Heart left ventricle (tissue), 16 donors: ENCODE data around the gene EYS. TPM values are rescaled to one million over a fixed set of nuclear protein-coding genes. Genes with fewer than 3 reads are reported as not detected.

ENCODE experiments used
- ATAC-seq, 4 donors: fragments of 200-7000 bp; cut with Tn5 transposase; one replicate each; pipeline ENCODE4 v1.9.1; 2020 to 2022; ENCODE audit warnings: moderate library complexity in 4 of 4, mild to moderate bottlenecking in 3 of 4, moderate number of reproducible peaks in 1 of 4
- DNase-seq, 5 donors: peaks; one replicate each; pipeline ENCODE4 v3.0.0-alpha.2; 2020
- H3K27ac ChIP-seq, 12 donors: fragments of 200-600 bp; sonication (generic) in 4 of 12; one replicate each; pipeline versions ENCODE4 v1.5.0 to v1.8.0; 2016 to 2022; ENCODE audit warnings: mild to moderate bottlenecking in 2 of 12
- H3K27me3 ChIP-seq, 9 donors: fragments of 200-600 bp; sonication (generic) in 2 of 9; one replicate each; pipeline versions ENCODE4 v1.5.1 to v1.8.0; 2016 to 2022; ENCODE audit warnings: mild to moderate bottlenecking in 3 of 9
- H3K36me3 ChIP-seq, 9 donors: fragments of 200-600 bp; sonication (generic) in 2 of 9; one replicate each; pipeline versions ENCODE4 v1.5.0 to v1.8.0; 2018 to 2022; ENCODE audit warnings: mild to moderate bottlenecking in 2 of 9
- H3K4me1 ChIP-seq, 12 donors: fragments of 200-600 bp; sonication (generic) in 4 of 12; one replicate each; pipeline versions ENCODE4 v1.5.0 to v1.8.0; 2016 to 2022; ENCODE audit warnings: mild to moderate bottlenecking in 3 of 12
- H3K4me3 ChIP-seq, 12 donors: fragments of 200-600 bp; sonication (generic) in 4 of 12; one replicate each; pipeline versions ENCODE4 v1.5.0 to v1.8.0; 2017 to 2022; ENCODE audit warnings: mild to moderate bottlenecking in 9 of 12, moderate library complexity in 4 of 12
- H3K9me3 ChIP-seq, 12 donors: fragments of 200-600 bp; sonication (generic) in 4 of 12; one replicate each; pipeline versions ENCODE4 v1.5.0 to v1.8.0; 2016 to 2022; ENCODE audit warnings: mild to moderate bottlenecking in 1 of 12
- POLR2A ChIP-seq, 2 donors: fragments of 450-650 bp; IDR thresholded peaks; one replicate each; pipeline ENCODE4 v1.6.1; 2017; ENCODE audit warnings: antibody characterized with exemption in 2 of 2, mild to moderate bottlenecking in 2 of 2, moderate library complexity in 2 of 2
- WGBS, 4 donors: extraction: QIAGEN DNeasy Blood & Tissue Kit in 2 of 4; methylation state at CpG; one replicate each; pipeline versions ENCODE4 v1.1.5 to v1.1.7; 2013 to 2018; 5-methylcytosine and 5-hydroxymethylcytosine counted together
- intact Hi-C, 10 donors: fragments of 100-400 bp; cut with DNase I; formaldehyde crosslinking; loops; one replicate each; pipeline versions ENCODE4 v1.11.1 to v1.14.2; 2022
- polyA plus RNA-seq, 2 donors: library from polyadenylated mRNA; stranded (reverse); fragments of 200-250 nt; gene quantifications; one replicate each; pipeline ENCODE4 v1.2.3, GENCODE V29; 2013
- total RNA-seq, 9 donors: library from RNA; depleted of rRNA in 2 of 9; stranded (reverse); fragments of >200 nt in 2 of 9; fragmentation: NEBNext Ultra II Directional in 3 of 9; extraction: Animal tissue kit (Norgen Biotek cat#: 25700) in 3 of 9; gene quantifications; one replicate each; pipeline versions ENCODE4 v1.1.0 to v1.2.4, GENCODE V29; 2016 to 2023
- TF ChIP-seq, protein P1 (sequence below), 12 donors: fragments of 200-600 bp; sonication (generic) in 4 of 12; IDR thresholded peaks; one replicate each; pipeline versions ENCODE4 v1.5.0 to v1.8.0; 2018 to 2022; ENCODE audit warnings: antibody characterized with exemption in 12 of 12, mild to moderate bottlenecking in 5 of 12
- donor health status: ischemic (EF 13 %, LVEDD 7.1; RV severe dilation, severe dysfunction).
- donor health status: healthy with polysubstance abuse.
- donor health status: DM: no; HTN: yes; CAD: no.
- donor health status: DM: no; HTN: no; CAD: no.
- donor health status: ischemic (EF 25% LVEDD 6.9; RV normal size, moderate dysfunction).
- donor health status: ischemic (EF 25% LVEDD 5.7; RV mildly dilated, moderate dysfunction).
- donor health status: healthy.
- donor health status: DM: yes; HTN: yes; CAD: no.
- donor health status: ischemic (EF 35%, LVEDD 5.7; RV mildly dilated, moderate dysfunction).
- donor health status: nonischemic (EF 11% LVEDD 7.7; RV severe dilation, severe dysfunction).
- donor health status: DM: yes; HTN: yes; CAD: no.
- donor health status: PGD.
- donor health status: ischemic (EF 29% LVEDD 5.4; RV normal size, mild dysfunction).
- donor health status: nonischemic (EF 23%, LVEDD 6.1; RV moderate dilation, normal function).

The EYS gene
- total and polyA plus RNA-seq, 11 donors = 0.07 to 0.27 (median 0.08) TPM; not detected in 8

DNA sequence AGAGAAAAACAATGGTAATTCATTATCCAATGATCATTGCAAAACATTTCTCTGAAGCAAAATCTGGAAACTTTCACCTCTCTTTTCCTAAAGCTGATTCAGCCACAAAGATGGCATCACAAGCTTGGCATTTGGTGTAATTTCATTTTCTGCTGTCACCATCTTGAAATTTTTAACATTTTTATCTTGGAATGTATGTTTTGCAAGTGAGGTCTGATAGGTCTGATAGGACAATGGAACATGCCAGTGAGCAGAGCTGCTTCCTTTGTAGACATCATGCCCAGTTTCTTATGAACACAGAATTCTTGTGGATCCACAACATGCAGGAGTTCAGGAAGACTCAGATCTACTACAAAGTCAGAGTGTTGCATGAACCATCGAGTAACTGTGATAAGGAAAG lies 969.6 kb downstream of the EYS start:
- Histone ChIP-seq H3K4me1 (no peaks in the 10 kb centered on the region), H3K27ac (no peak overlapping the region), H3K4me3 (no peak overlapping the region), H3K9me3 (no peaks in the 10 kb centered on the region), H3K27me3 (no peaks in the 10 kb centered on the region), H3K36me3 (no peaks in the 10 kb centered on the region)
- intact Hi-C loops = no loop called here
- TF ChIP-seq POLR2A (IDR thresholded peaks at IDR 0.05) = no peak
- TF ChIP-seq, protein P1, sequence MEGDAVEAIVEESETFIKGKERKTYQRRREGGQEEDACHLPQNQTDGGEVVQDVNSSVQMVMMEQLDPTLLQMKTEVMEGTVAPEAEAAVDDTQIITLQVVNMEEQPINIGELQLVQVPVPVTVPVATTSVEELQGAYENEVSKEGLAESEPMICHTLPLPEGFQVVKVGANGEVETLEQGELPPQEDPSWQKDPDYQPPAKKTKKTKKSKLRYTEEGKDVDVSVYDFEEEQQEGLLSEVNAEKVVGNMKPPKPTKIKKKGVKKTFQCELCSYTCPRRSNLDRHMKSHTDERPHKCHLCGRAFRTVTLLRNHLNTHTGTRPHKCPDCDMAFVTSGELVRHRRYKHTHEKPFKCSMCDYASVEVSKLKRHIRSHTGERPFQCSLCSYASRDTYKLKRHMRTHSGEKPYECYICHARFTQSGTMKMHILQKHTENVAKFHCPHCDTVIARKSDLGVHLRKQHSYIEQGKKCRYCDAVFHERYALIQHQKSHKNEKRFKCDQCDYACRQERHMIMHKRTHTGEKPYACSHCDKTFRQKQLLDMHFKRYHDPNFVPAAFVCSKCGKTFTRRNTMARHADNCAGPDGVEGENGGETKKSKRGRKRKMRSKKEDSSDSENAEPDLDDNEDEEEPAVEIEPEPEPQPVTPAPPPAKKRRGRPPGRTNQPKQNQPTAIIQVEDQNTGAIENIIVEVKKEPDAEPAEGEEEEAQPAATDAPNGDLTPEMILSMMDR (IDR thresholded peaks at IDR 0.05) = no peak
- 19 to 32% (median 24%) methylated on average over 1 of the region's 1 CpG for WGBS, 4 donors
- no peak for DNase-seq
- no peak for ATAC-seq

DNA sequence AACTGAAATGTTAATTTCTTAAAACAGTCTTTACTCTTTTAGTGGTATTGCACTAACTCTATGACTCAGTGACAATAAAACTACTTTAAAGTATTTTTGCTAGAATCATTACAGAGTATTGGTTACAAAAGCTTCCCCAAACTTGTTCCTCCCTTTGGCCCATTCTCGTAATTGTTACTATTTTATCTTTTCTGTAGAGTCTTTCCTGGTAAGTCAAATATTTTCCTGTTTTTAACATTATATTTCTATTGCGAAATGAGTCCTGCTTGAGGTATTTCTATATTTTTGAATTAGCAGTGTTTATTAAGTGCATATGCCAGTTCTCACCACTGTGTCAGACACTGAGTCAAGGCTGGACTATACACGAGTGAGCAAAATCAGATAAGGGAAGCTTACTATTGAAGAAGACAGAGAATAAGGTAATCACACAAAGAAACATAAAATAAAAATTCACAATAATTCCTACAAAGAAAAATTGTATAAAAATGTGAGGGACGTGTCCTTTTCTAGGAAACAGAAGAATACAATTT lies 970.5 kb downstream of the EYS start:
- ATAC-seq = no peak
- TF ChIP-seq, protein P1 (IDR thresholded peaks at IDR 0.05) = no peak
- no peak for TF ChIP-seq POLR2A (IDR thresholded peaks at IDR 0.05)
- no peaks in the 10 kb centered on the region for H3K9me3 ChIP-seq
- H3K27ac ChIP-seq = no peak overlapping the region
- H3K27me3 ChIP-seq = no peaks in the 10 kb centered on the region
- intact Hi-C loops = no loop called here
- DNase-seq = no peak
- 57 to 65% (median 61%) methylated on average over 4 of the region's 4 CpGs for WGBS, 4 donors
- no peaks in the 10 kb centered on the region for H3K36me3 ChIP-seq
- H3K4me1 ChIP-seq = no peaks in the 10 kb centered on the region
- no peak overlapping the region for H3K4me3 ChIP-seq

DNA sequence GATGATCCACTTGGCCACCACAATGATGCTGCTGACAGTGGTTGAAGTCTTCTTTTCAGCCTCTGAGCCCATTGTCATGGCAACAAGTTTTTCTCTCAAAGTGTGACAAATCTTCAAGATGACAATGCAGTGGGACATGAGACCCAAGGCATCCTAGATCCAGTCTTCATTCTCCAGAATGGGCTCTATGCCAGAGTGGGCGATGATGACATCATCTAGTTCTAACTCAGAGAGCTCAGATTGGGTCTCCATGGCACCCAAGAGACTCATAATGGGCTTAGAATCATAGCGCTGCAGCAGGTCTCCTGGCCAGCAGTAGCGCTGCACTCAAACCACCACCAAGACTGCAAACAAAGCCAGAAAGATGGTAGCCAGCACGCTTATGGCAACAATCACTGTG lies 973.6 kb downstream of the EYS start:
- Histone ChIP-seq H3K36me3 (no peaks in the 10 kb centered on the region), H3K4me3 (no peak overlapping the region), H3K27ac (no peak overlapping the region), H3K27me3 (no peaks in the 10 kb centered on the region), H3K4me1 (no peaks in the 10 kb centered on the region), H3K9me3 (peaks cover 0 to 6% (median 0%) of the 10 kb centered on the region in 12 donors)
- ATAC-seq (no peak), DNase-seq (no peak)
- 83 to 95% (median 93%) methylated on average over 4 of the region's 4 CpGs for WGBS, 4 donors
- no peak for TF ChIP-seq POLR2A (IDR thresholded peaks at IDR 0.05)
- TF ChIP-seq, protein P1 (IDR thresholded peaks at IDR 0.05) = no peak
- intact Hi-C loops = no loop called here

DNA sequence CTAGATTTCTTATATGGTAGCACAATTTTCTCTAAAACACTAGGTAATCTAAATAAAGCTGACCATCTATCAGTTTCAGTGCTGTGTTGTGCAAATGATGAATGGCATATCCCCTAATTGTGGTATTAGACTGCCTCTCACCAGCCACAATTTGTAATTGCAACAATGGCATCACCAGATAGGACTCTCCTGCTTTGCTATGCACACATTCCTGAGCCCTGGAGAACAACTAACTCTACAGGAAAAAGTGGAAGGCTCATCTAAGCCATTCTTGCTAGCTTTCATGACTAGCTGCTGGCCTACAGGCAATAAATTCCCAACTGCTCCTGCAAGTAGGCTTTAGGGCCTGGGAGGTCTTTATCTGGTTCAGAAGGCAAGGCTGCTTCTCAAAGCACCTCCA lies 974.1 kb downstream of the EYS start:
- no peaks in the 10 kb centered on the region for H3K27me3 ChIP-seq
- H3K9me3 ChIP-seq = peaks cover 0 to 6% (median 0%) of the 10 kb centered on the region in 12 donors
- no peaks in the 10 kb centered on the region for H3K4me1 ChIP-seq
- H3K4me3 ChIP-seq = no peak overlapping the region
- ATAC-seq (no peak), DNase-seq (no peak)
- H3K36me3 ChIP-seq = no peaks in the 10 kb centered on the region
- H3K27ac ChIP-seq = no peak overlapping the region
- intact Hi-C loops = no loop called here
- TF ChIP-seq, protein P1 (IDR thresholded peaks at IDR 0.05) = no peak
- TF ChIP-seq POLR2A (IDR thresholded peaks at IDR 0.05) = no peak
